GM23338 (cell line): ENCODE data around the gene OGDHL. TPM values are rescaled to one million over a fixed set of nuclear protein-coding genes. Genes with fewer than 3 reads are reported as not detected.

Source experiments
- ATAC-seq: fragments of 200-7000 bp; cut with Tn5 transposase; 3 replicates; pipeline ENCODE4 v1.9.1; 2020
- DNase-seq: peaks from one replicate; pipeline ENCODE4 v3.0.0-alpha.2; 2015; ENCODE audit warnings: low spot score
- H2AFZ ChIP-seq: fragments of 200-600 bp; sonication (generic); 2 replicates; pipeline ENCODE4 v1.8.0; 2016; ENCODE audit warnings: antibody characterized with exemption, mild to moderate bottlenecking, moderate library complexity
- H3F3A ChIP-seq: fragments of 200-600 bp; sonication (generic); replicated peaks from 2 replicates; pipeline ENCODE4 v1.8.0; 2017; ENCODE audit warnings: antibody characterized with exemption, mixed run types, low read depth
- H3K27ac ChIP-seq: fragments of 200-600 bp; sonication (generic); 2 replicates; pipeline ENCODE4 v1.6.1; 2016; ENCODE audit warnings: low read depth
- H3K27me3 ChIP-seq: fragments of 200-600 bp; sonication (generic); 2 replicates; pipeline ENCODE4 v1.8.0; 2016; ENCODE audit warnings: mild to moderate bottlenecking, mixed run types, moderate library complexity; ENCODE audit not compliant: insufficient read depth
- H3K36me3 ChIP-seq: fragments of 200-600 bp; sonication (generic); 2 replicates; pipeline ENCODE4 v1.8.0; 2016; ENCODE audit warnings: mild to moderate bottlenecking; ENCODE audit not compliant: insufficient read depth
- H3K4me1 ChIP-seq: fragments of 200-600 bp; sonication (generic); 2 replicates; pipeline ENCODE4 v1.8.0; 2016; ENCODE audit warnings: mild to moderate bottlenecking, moderate library complexity; ENCODE audit not compliant: insufficient read depth
- H3K4me2 ChIP-seq: fragments of 200-600 bp; sonication (generic); 2 replicates; pipeline ENCODE4 v1.7.1; 2017; ENCODE audit warnings: mixed run types
- H3K4me3 ChIP-seq: fragments of 200-600 bp; sonication (generic); 2 replicates; pipeline ENCODE4 v1.6.1; 2016; ENCODE audit warnings: mixed run types
- H3K79me2 ChIP-seq: fragments of 200-600 bp; sonication (generic); replicated peaks from 2 replicates; pipeline ENCODE4 v1.8.0; 2017; ENCODE audit warnings: mild to moderate bottlenecking; ENCODE audit not compliant: insufficient read depth
- H3K9me2 ChIP-seq: fragments of 200-600 bp; sonication (generic); 2 replicates; pipeline ENCODE4 v1.8.0; 2017; ENCODE audit not compliant: insufficient read depth
- H4K20me1 ChIP-seq: fragments of 200-600 bp; sonication (generic); replicated peaks from 2 replicates; pipeline ENCODE4 v1.8.0; 2017; ENCODE audit warnings: mild to moderate bottlenecking; ENCODE audit not compliant: insufficient read depth
- H3K27ac Mint-ChIP-seq: 2 replicates; pipeline ENCODE4 v1.8.0; 2020; ENCODE audit warnings: inconsistent platforms, mild to moderate bottlenecking, moderate library complexity, mixed read lengths
- H3K27me3 Mint-ChIP-seq: 3 replicates; pipeline ENCODE4 v1.8.0; 2022; ENCODE audit warnings: low read depth, mild to moderate bottlenecking, moderate library complexity, mixed read lengths, inconsistent platforms; ENCODE audit not compliant: insufficient read depth, poor library complexity
- H3K36me3 Mint-ChIP-seq: 3 replicates; pipeline ENCODE4 v1.8.0; 2021; ENCODE audit warnings: low read depth, mild to moderate bottlenecking, inconsistent platforms, moderate library complexity, mixed read lengths
- H3K4me1 Mint-ChIP-seq: 3 replicates; pipeline ENCODE4 v1.8.0; 2020; ENCODE audit warnings: mild to moderate bottlenecking, inconsistent platforms, mixed read lengths
- H3K4me3 Mint-ChIP-seq: 3 replicates; pipeline ENCODE4 v1.8.0; 2021; ENCODE audit warnings: moderate library complexity, mild to moderate bottlenecking, inconsistent platforms, mixed read lengths
- H3K9me3 Mint-ChIP-seq: 3 replicates; pipeline ENCODE4 v1.8.0; 2020; ENCODE audit warnings: moderate library complexity, mild to moderate bottlenecking, inconsistent platforms, mixed read lengths
- CREB1 ChIP-seq: fragments of 250-450 bp; sonication (Bioruptor Pico); IDR thresholded peaks from 2 replicates; pipeline ENCODE4 v1.5.0; 2020; ENCODE audit warnings: low read depth, mild to moderate bottlenecking, moderate library complexity
- EZH2 ChIP-seq: fragments of 200-600 bp; sonication (generic); IDR thresholded peaks from one replicate; pipeline ENCODE4 v1.8.0; 2017; ENCODE audit warnings: antibody characterized with exemption, mild to moderate bottlenecking, low read depth; ENCODE audit not compliant: unreplicated experiment
- JUNB ChIP-seq: IDR thresholded peaks from one replicate; pipeline ENCODE4 v1.6.1; 2016; ENCODE audit warnings: antibody characterized with exemption; ENCODE audit not compliant: unreplicated experiment
- NANOG ChIP-seq: IDR thresholded peaks from 2 replicates; pipeline ENCODE4 v1.6.1; 2016; ENCODE audit warnings: antibody characterized with exemption, borderline replicate concordance
- STAT1 ChIP-seq: IDR thresholded peaks from one replicate; pipeline ENCODE4 v1.6.1; 2016; ENCODE audit warnings: antibody characterized with exemption; ENCODE audit not compliant: unreplicated experiment
- polyA plus RNA-seq: library from polyadenylated mRNA; unstranded; fragments of >200 nt; fragmentation: Nextera tagmentation; extraction: Ambion mirVana; gene quantifications from 2 replicates; pipeline ENCODE4 v1.2.1, GENCODE V29; 2016
- total RNA-seq: library from RNA; depleted of rRNA; stranded (reverse); fragments of >200 nt; shearing (Covaris generic); gene quantifications from 2 replicates; pipeline ENCODE4 v1.2.3, GENCODE V29; 2014
- TF ChIP-seq, protein P1 (sequence below): IDR thresholded peaks from 2 replicates; pipeline ENCODE4 v1.6.1; 2016; ENCODE audit warnings: antibody characterized with exemption
- TF ChIP-seq, protein P2 (sequence below): fragments of 250-450 bp; sonication (Bioruptor Pico); IDR thresholded peaks from 2 replicates; pipeline ENCODE4 v1.5.0; 2020; ENCODE audit warnings: mild to moderate bottlenecking, moderate library complexity
- TF ChIP-seq, protein P3 (sequence below): IDR thresholded peaks from one replicate; pipeline ENCODE4 v1.6.1; 2018; ENCODE audit warnings: antibody characterized with exemption; ENCODE audit not compliant: unreplicated experiment

OGDHL gene
- total and polyA plus RNA-seq, 2 experiments from 2014 or later = 8.3 to 15.5 TPM

DNA sequence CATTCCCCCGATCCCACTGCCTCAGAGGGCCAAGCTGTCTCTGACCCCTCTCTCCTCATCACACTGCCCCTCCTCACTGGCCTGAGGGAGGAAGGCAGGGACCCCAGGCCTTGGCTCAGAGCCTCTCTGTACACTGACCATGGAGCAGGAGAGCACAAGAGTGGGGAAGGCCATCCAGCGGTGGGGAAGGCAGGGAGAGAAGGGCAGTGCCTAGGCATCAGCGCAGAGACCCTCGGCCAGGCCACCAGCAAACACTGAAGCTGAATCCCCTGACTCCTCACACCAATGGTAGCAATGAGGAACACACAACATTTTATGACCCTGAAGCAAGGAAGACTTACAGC lies 14.8 kb downstream of the OGDHL start (continued):
- TF ChIP-seq, protein P1, sequence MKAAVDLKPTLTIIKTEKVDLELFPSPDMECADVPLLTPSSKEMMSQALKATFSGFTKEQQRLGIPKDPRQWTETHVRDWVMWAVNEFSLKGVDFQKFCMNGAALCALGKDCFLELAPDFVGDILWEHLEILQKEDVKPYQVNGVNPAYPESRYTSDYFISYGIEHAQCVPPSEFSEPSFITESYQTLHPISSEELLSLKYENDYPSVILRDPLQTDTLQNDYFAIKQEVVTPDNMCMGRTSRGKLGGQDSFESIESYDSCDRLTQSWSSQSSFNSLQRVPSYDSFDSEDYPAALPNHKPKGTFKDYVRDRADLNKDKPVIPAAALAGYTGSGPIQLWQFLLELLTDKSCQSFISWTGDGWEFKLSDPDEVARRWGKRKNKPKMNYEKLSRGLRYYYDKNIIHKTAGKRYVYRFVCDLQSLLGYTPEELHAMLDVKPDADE = no peak
- TF ChIP-seq EZH2 = no peak
- no peak for TF ChIP-seq CREB1
- TF ChIP-seq STAT1 = no peak
- TF ChIP-seq, protein P2, sequence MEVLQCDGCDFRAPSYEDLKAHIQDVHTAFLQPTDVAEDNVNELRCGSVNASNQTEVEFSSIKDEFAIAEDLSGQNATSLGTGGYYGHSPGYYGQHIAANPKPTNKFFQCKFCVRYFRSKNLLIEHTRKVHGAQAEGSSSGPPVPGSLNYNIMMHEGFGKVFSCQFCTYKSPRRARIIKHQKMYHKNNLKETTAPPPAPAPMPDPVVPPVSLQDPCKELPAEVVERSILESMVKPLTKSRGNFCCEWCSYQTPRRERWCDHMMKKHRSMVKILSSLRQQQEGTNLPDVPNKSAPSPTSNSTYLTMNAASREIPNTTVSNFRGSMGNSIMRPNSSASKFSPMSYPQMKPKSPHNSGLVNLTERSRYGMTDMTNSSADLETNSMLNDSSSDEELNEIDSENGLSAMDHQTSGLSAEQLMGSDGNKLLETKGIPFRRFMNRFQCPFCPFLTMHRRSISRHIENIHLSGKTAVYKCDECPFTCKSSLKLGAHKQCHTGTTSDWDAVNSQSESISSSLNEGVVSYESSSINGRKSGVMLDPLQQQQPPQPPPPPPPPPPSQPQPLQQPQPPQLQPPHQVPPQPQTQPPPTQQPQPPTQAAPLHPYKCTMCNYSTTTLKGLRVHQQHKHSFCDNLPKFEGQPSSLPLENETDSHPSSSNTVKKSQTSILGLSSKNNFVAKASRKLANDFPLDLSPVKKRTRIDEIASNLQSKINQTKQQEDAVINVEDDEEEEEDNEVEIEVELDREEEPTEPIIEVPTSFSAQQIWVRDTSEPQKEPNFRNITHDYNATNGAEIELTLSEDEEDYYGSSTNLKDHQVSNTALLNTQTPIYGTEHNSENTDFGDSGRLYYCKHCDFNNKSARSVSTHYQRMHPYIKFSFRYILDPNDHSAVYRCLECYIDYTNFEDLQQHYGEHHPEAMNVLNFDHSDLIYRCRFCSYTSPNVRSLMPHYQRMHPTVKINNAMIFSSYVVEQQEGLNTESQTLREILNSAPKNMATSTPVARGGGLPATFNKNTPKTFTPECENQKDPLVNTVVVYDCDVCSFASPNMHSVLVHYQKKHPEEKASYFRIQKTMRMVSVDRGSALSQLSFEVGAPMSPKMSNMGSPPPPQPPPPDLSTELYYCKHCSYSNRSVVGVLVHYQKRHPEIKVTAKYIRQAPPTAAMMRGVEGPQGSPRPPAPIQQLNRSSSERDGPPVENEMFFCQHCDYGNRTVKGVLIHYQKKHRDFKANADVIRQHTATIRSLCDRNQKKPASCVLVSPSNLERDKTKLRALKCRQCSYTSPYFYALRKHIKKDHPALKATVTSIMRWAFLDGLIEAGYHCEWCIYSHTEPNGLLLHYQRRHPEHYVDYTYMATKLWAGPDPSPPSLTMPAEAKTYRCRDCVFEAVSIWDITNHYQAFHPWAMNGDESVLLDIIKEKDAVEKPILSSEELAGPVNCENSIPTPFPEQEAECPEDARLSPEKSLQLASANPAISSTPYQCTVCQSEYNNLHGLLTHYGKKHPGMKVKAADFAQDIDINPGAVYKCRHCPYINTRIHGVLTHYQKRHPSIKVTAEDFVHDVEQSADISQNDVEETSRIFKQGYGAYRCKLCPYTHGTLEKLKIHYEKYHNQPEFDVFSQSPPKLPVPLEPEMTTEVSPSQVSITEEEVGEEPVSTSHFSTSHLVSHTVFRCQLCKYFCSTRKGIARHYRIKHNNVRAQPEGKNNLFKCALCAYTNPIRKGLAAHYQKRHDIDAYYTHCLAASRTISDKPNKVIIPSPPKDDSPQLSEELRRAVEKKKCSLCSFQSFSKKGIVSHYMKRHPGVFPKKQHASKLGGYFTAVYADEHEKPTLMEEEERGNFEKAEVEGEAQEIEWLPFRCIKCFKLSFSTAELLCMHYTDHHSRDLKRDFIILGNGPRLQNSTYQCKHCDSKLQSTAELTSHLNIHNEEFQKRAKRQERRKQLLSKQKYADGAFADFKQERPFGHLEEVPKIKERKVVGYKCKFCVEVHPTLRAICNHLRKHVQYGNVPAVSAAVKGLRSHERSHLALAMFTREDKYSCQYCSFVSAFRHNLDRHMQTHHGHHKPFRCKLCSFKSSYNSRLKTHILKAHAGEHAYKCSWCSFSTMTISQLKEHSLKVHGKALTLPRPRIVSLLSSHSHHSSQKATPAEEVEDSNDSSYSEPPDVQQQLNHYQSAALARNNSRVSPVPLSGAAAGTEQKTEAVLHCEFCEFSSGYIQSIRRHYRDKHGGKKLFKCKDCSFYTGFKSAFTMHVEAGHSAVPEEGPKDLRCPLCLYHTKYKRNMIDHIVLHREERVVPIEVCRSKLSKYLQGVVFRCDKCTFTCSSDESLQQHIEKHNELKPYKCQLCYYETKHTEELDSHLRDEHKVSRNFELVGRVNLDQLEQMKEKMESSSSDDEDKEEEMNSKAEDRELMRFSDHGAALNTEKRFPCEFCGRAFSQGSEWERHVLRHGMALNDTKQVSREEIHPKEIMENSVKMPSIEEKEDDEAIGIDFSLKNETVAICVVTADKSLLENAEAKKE = no peak
- TF ChIP-seq NANOG = no peak

DNA sequence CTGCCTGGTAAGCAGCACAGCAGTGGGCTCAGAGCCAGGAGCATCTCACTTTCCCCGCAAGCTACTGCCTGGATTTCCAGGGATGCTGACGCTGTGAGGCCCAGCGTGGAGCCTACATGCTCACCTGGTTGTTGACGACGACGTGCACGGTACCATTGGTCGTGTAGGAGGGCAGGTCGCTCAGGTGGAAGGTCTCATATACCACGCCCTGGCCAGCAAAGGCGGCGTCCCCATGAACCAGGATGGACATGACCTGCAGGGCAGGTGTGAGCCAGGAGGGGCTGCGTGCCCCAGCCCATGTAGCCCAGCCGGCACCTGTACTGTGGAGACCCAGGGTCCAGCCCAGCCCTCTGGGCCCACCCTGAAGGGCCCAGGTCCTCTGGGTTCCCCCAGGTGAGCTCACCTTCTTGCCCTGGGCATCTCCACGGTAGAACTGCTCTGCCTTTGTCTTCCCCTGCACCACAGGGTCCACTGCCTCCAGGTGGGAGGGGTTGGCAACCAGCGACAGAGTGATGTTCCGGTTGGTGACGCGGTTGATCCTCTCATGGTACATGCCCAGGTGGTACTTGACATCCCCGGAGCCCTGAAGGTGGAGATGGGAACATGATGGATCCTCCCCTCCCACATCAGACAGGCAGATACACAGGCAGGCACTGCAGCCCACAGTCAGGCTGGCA lies 15.4 kb downstream of the OGDHL start:
- Histone ChIP-seq H2AFZ (no peak overlapping the region), H3K27me3 (no peaks in the 10 kb centered on the region), H3K36me3 (no peaks in the 10 kb centered on the region), H3K4me2 (no peak overlapping the region), H3K4me3 (no peak overlapping the region), H3F3A (no peaks in the 10 kb centered on the region), H3K79me2 (no peaks in the 10 kb centered on the region), H3K27ac (no peak overlapping the region), H3K9me2 (no peaks in the 10 kb centered on the region), H3K4me1 (no peaks in the 10 kb centered on the region), H4K20me1 (no peaks in the 10 kb centered on the region)
- Mint-ChIP-seq H3K9me3 (peaks cover 2% of the 10 kb centered on the region; the same call in 1 of the 3 replicates), H3K36me3 (peaks cover 13% of the 10 kb centered on the region), H3K27me3 (peaks cover 5% of the 10 kb centered on the region), H3K4me3 (no peak overlapping the region), H3K4me1 (no peaks in the 10 kb centered on the region), H3K27ac (no peak overlapping the region)
- ATAC-seq = no peak
- no peak for TF ChIP-seq STAT1
- TF ChIP-seq JUNB = no peak
- TF ChIP-seq, protein P3, sequence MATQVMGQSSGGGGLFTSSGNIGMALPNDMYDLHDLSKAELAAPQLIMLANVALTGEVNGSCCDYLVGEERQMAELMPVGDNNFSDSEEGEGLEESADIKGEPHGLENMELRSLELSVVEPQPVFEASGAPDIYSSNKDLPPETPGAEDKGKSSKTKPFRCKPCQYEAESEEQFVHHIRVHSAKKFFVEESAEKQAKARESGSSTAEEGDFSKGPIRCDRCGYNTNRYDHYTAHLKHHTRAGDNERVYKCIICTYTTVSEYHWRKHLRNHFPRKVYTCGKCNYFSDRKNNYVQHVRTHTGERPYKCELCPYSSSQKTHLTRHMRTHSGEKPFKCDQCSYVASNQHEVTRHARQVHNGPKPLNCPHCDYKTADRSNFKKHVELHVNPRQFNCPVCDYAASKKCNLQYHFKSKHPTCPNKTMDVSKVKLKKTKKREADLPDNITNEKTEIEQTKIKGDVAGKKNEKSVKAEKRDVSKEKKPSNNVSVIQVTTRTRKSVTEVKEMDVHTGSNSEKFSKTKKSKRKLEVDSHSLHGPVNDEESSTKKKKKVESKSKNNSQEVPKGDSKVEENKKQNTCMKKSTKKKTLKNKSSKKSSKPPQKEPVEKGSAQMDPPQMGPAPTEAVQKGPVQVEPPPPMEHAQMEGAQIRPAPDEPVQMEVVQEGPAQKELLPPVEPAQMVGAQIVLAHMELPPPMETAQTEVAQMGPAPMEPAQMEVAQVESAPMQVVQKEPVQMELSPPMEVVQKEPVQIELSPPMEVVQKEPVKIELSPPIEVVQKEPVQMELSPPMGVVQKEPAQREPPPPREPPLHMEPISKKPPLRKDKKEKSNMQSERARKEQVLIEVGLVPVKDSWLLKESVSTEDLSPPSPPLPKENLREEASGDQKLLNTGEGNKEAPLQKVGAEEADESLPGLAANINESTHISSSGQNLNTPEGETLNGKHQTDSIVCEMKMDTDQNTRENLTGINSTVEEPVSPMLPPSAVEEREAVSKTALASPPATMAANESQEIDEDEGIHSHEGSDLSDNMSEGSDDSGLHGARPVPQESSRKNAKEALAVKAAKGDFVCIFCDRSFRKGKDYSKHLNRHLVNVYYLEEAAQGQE = no peak
- DNase-seq = no peak
